ENCODE results near the gene DNAH9. TPM values are rescaled to one million over a fixed set of nuclear protein-coding genes. Genes with fewer than 3 reads are reported as not detected.
"Not testable (repeated sequence)": the region's sequence is repeated elsewhere in the genome, so short reads cannot be mapped to it uniquely, and the experiment has no call there.

DNAH9 gene
- total and polyA plus RNA-seq, 9 donors, result 0.18 to 0.94 (median 0.52) TPM

- Histone ChIP-seq H3K4me1 (ENCODE audit: control insufficient read depth, insufficient read depth, low read length) (no peaks in the 10 kb centered on the region), H3K36me3 (ENCODE audit: control insufficient read depth, insufficient read depth, low read length) (no peaks in the 10 kb centered on the region), H3K4me3 (ENCODE audit: low read length) (no peak overlapping the region), H3K9me3 (replicated peaks; ENCODE audit: control insufficient read depth, low read depth, low read length) (peaks cover 11% of the 10 kb centered on the region), H3K27me3 (ENCODE audit: control insufficient read depth, insufficient read depth, low read length) (no peaks in the 10 kb centered on the region), H3K27ac (ENCODE audit: low read length) (no peak overlapping the region)
- DNase-seq, result no peak
- WGBS (ENCODE audit: insufficient coverage), result 90% methylated on average over 1 of the region's 2 CpGs
Measured at GRCh38 chr17:11969565-11969964, 371.3 kb downstream of the DNAH9 start.

- not testable (repeated sequence) for H3K9me3 ChIP-seq (replicated peaks; ENCODE audit: control insufficient read depth, low read depth, low read length); H3K27me3 ChIP-seq (ENCODE audit: control insufficient read depth, insufficient read depth, low read length); H3K27ac ChIP-seq (ENCODE audit: low read length); DNase-seq; H3K4me1 ChIP-seq (ENCODE audit: control insufficient read depth, insufficient read depth, low read length); H3K36me3 ChIP-seq (ENCODE audit: control insufficient read depth, insufficient read depth, low read length); H3K4me3 ChIP-seq (ENCODE audit: low read length)
- 99% methylated on average over 16 of the region's 19 CpGs for WGBS (ENCODE audit: insufficient coverage)
Measured at GRCh38 chr17:11972741-11973140, 374.5 kb downstream of the DNAH9 start.

- no peak for DNase-seq
- WGBS (ENCODE audit: insufficient coverage), result no CpG with 5 or more reads among the region's 3 CpGs
- peaks cover 32% of the 10 kb centered on the region for H3K36me3 ChIP-seq (ENCODE audit: control insufficient read depth, insufficient read depth, low read length)
Measured at GRCh38 chr17:11979795-11980194, 381.5 kb downstream of the DNAH9 start.

GRCh38 chr17:11980813-11981212 lies 382.5 kb downstream of the DNAH9 start:
- Histone ChIP-seq H3K4me1 (ENCODE audit: control insufficient read depth, insufficient read depth, low read length) (no peaks in the 10 kb centered on the region), H3K9me3 (replicated peaks; ENCODE audit: control insufficient read depth, low read depth, low read length) (no peaks in the 10 kb centered on the region), H3K36me3 (ENCODE audit: control insufficient read depth, insufficient read depth, low read length) (peaks cover 32% of the 10 kb centered on the region), H3K27me3 (ENCODE audit: control insufficient read depth, insufficient read depth, low read length) (no peaks in the 10 kb centered on the region), H3K4me3 (ENCODE audit: low read length) (no peak overlapping the region), H3K27ac (ENCODE audit: low read length) (no peak overlapping the region)
- no peak for DNase-seq
- 33% methylated on average over 2 of the region's 2 CpGs for WGBS (ENCODE audit: insufficient coverage)

More at GRCh38 chr17:11979795-11980194, 381.5 kb downstream of the DNAH9 start:
- no peaks in the 10 kb centered on the region for H3K27me3 ChIP-seq (ENCODE audit: control insufficient read depth, insufficient read depth, low read length)
- no peak overlapping the region for H3K27ac ChIP-seq (ENCODE audit: low read length)
- H3K4me3 ChIP-seq (ENCODE audit: low read length), result no peak overlapping the region
- H3K4me1 ChIP-seq (ENCODE audit: control insufficient read depth, insufficient read depth, low read length), result no peaks in the 10 kb centered on the region
- H3K9me3 ChIP-seq (replicated peaks; ENCODE audit: control insufficient read depth, low read depth, low read length), result no peaks in the 10 kb centered on the region

- no peaks in the 10 kb centered on the region for H3K9me3 ChIP-seq (replicated peaks; ENCODE audit: control insufficient read depth, low read depth, low read length)
- peaks cover 32% of the 10 kb centered on the region for H3K36me3 ChIP-seq (ENCODE audit: control insufficient read depth, insufficient read depth, low read length)
- WGBS (ENCODE audit: insufficient coverage), result no CpG with 5 or more reads among the region's 4 CpGs
- DNase-seq, result no peak
- no peaks in the 10 kb centered on the region for H3K27me3 ChIP-seq (ENCODE audit: control insufficient read depth, insufficient read depth, low read length)
- H3K27ac ChIP-seq (ENCODE audit: low read length), result no peak overlapping the region
- H3K4me3 ChIP-seq (ENCODE audit: low read length), result no peak overlapping the region
- H3K4me1 ChIP-seq (ENCODE audit: control insufficient read depth, insufficient read depth, low read length), result no peaks in the 10 kb centered on the region
Measured at GRCh38 chr17:11981862-11982261, 383.6 kb downstream of the DNAH9 start.

GRCh38 chr17:11986179-11986941 lies 388.1 kb downstream of the DNAH9 start:
- H3K27me3 ChIP-seq (ENCODE audit: control insufficient read depth, insufficient read depth, low read length), result no peaks in the 10 kb centered on the region
- peak; percentile 33 for DNase-seq

GRCh38 chr17:11986942-11987329 lies 388.7 kb downstream of the DNAH9 start:
- Histone ChIP-seq H3K27ac (ENCODE audit: low read length) (no peak overlapping the region), H3K4me1 (ENCODE audit: control insufficient read depth, insufficient read depth, low read length) (no peaks in the 10 kb centered on the region), H3K4me3 (ENCODE audit: low read length) (no peak overlapping the region), H3K27me3 (ENCODE audit: control insufficient read depth, insufficient read depth, low read length) (no peaks in the 10 kb centered on the region), H3K9me3 (replicated peaks; ENCODE audit: control insufficient read depth, low read depth, low read length) (no peaks in the 10 kb centered on the region), H3K36me3 (ENCODE audit: control insufficient read depth, insufficient read depth, low read length) (peaks cover 33% of the 10 kb centered on the region)
- no CpG with 5 or more reads among the region's 5 CpGs for WGBS (ENCODE audit: insufficient coverage)
- DNase-seq, result peak; percentile 69

More at GRCh38 chr17:11986179-11986941, 388.1 kb downstream of the DNAH9 start:
- Histone ChIP-seq H3K4me1 (ENCODE audit: control insufficient read depth, insufficient read depth, low read length) (no peaks in the 10 kb centered on the region), H3K27ac (ENCODE audit: low read length) (no peak overlapping the region), H3K9me3 (replicated peaks; ENCODE audit: control insufficient read depth, low read depth, low read length) (no peaks in the 10 kb centered on the region), H3K36me3 (ENCODE audit: control insufficient read depth, insufficient read depth, low read length) (peaks cover 32% of the 10 kb centered on the region), H3K4me3 (ENCODE audit: low read length) (no peak overlapping the region)
- WGBS (ENCODE audit: insufficient coverage), result no CpG with 5 or more reads among the region's 4 CpGs

GRCh38 chr17:11990363-11990983 lies 392.2 kb downstream of the DNAH9 start:
- H3K36me3 ChIP-seq (ENCODE audit: control insufficient read depth, insufficient read depth, low read length), result peaks cover 29% of the 10 kb centered on the region
- 90% methylated on average over 6 of the region's 7 CpGs for WGBS (ENCODE audit: insufficient coverage)
- DNase-seq, result no peak
- no peaks in the 10 kb centered on the region for H3K9me3 ChIP-seq (replicated peaks; ENCODE audit: control insufficient read depth, low read depth, low read length)
- H3K27ac ChIP-seq (ENCODE audit: low read length), result no peak overlapping the region
- H3K27me3 ChIP-seq (ENCODE audit: control insufficient read depth, insufficient read depth, low read length), result no peaks in the 10 kb centered on the region
- H3K4me1 ChIP-seq (ENCODE audit: control insufficient read depth, insufficient read depth, low read length), result no peaks in the 10 kb centered on the region
- no peak overlapping the region for H3K4me3 ChIP-seq (ENCODE audit: low read length)

- H3K27me3 ChIP-seq (ENCODE audit: control insufficient read depth, insufficient read depth, low read length), result no peaks in the 10 kb centered on the region
- no peaks in the 10 kb centered on the region for H3K4me1 ChIP-seq (ENCODE audit: control insufficient read depth, insufficient read depth, low read length)
- no peak overlapping the region for H3K27ac ChIP-seq (ENCODE audit: low read length)
- no peak for DNase-seq
- H3K4me3 ChIP-seq (ENCODE audit: low read length), result no peak overlapping the region
- peaks cover 29% of the 10 kb centered on the region for H3K36me3 ChIP-seq (ENCODE audit: control insufficient read depth, insufficient read depth, low read length)
- no CpG with 5 or more reads among the region's 4 CpGs for WGBS (ENCODE audit: insufficient coverage)
- no peaks in the 10 kb centered on the region for H3K9me3 ChIP-seq (replicated peaks; ENCODE audit: control insufficient read depth, low read depth, low read length)
Measured at GRCh38 chr17:11991461-11991860, 393.2 kb downstream of the DNAH9 start.

GRCh38 chr17:11996722-11997146 lies 398.5 kb downstream of the DNAH9 start:
- Histone ChIP-seq H3K36me3 (ENCODE audit: control insufficient read depth, insufficient read depth, low read length) (peaks cover 10% of the 10 kb centered on the region), H3K4me1 (ENCODE audit: control insufficient read depth, insufficient read depth, low read length) (peaks cover 6% of the 10 kb centered on the region), H3K9me3 (replicated peaks; ENCODE audit: control insufficient read depth, low read depth, low read length) (no peaks in the 10 kb centered on the region), H3K4me3 (ENCODE audit: low read length) (peak overlapping the region; percentile 94), H3K27ac (ENCODE audit: low read length) (peak overlapping the region; percentile 88), H3K27me3 (ENCODE audit: control insufficient read depth, insufficient read depth, low read length) (no peaks in the 10 kb centered on the region)
- WGBS (ENCODE audit: insufficient coverage), result 0% methylated on average over 3 of the region's 14 CpGs
- peak; percentile 67 for DNase-seq
